ENCODE data around the gene CTNNA3.

The CTNNA3 gene

DNA sequence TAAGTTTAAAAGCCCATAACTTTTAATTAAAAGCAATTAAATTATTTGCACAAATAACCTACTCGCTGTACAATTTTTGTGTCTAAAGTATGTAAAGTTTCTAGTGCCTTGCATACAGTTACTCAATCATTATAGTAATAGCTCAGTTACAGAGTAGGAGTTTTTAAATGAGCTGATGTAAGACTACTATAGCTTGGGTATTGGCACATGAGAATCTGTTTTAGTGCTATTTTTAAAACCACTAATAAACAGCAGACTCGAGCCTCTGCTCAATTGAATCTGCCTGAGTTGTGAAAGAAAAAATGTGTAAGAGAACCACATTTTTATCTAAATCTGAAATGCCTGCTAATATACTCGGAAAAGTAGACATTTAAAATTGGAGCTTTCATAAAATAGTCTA, 31.1 kb downstream of the CTNNA3 start:
- DNase-seq: no peak

- DNase-seq: no peak
These were observed 32.4 kb downstream of the CTNNA3 start for GRCh38 chr10:67663449-67664087.

DNA sequence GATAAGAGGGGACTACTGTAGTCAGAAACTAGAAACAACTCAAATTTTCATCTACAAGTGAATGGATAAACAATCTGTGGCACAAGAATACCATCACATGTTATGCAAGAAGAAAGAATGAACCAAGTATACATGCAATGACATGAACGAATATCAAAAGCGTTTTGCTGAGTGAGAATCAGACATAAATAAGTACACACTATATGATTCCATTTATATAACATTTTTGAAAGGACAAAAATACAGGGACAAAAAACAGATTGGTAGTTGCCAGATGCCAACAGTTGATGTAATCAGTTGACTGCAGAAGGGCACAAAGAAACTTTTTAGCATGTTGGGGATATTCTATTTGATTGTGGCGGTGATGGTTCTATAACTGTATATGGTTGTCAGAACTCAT, 33.6 kb downstream of the CTNNA3 start:
- DNase-seq: no peak

DNA sequence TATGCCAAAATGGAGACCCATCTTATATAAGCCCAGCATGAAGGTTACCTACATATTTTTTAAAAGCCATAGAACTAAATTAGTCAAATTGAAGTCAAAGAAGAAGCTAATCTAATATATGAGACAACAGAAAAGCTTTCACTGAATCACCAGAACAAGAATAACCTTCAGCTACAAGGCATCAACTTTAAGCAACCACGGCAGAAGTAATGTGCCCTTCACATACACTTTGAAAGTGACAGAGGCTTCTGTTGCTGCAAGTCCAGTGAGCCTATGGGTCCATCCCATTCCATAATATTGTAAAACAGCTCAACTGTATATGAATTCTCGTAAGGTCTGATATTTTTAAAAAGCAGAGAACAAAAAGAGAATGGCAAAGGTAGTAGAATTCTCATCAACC, 36.5 kb downstream of the CTNNA3 start:
- DNase-seq: no peak

- no peak for DNase-seq
These were observed 38.2 kb downstream of the CTNNA3 start for GRCh38 chr10:67657775-67658174.

DNA sequence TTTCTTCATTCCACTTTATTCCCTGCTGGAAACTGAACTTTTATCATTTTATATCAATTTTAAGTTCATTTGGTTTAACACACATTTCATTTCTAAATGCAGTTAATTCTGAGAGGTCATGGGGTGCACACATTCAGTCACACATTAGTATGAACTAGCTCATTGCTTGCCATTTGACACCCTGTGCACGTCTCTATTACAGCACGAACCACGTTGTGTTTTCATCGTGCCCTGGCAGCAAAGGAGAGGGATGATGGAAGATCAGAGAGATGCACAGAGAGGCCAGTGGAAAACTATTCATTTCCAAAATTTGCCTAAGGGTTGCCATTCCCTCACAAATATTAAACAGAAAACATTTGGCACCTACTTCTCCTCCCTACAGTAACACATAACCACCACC, 45.4 kb downstream of the CTNNA3 start:
- no peak for DNase-seq

DNA sequence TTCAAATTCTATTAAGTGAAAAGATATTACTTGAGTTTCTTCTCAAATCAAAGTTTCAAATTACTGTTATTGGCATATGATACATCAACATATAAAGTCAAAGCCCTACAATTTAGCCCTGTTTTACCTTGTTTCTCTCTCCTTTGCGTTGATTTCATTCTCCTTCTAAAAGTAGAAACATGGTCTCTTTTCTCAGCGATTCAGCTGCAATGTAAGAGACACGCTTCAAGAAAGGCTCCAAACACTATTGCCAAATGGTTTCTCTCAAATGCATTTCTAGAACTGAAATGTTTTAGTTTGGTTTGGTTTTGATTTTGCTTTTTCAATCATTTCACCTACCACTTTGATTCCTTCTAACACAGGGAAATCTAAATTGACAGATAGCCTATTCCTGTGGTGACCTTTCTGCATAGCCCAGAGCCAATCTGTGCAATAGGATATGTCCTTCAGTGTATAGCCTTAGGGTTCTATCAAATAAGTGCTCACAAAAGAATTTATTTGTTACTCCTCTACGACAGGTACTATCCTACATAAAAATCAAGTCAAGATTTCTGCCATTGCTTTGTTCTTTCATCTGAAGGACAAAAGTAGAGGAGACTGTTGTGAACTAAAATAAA, 47.3 kb downstream of the CTNNA3 start:
- no peak for DNase-seq

GRCh38 chr10:67630904-67631303, 65.1 kb downstream of the CTNNA3 start:
- no peak for DNase-seq

- DNase-seq: no peak
These were observed 66.5 kb downstream of the CTNNA3 start for GRCh38 chr10:67629461-67629971.

- DNase-seq: no peak
These were observed 73.0 kb downstream of the CTNNA3 start for GRCh38 chr10:67622984-67623383.

DNA sequence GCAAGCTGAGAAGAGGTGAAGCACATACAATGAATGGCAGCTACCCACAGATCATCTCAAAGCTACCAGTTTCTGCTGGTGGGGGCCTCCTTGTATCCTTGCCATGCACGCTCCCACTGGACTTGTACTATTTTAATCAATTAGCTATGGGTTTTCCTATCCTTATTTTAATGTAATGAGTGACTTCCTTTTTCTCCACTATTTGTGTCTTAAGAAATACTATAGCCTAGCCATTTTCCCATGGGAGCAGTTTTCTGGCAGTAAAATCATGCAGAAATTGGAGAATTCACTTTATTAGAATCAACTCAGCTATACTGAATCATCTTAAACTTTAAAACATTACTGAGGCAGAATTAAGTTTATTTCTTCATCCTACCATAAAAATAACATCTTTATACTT, 73.5 kb downstream of the CTNNA3 start:
- no peak for DNase-seq

DNA sequence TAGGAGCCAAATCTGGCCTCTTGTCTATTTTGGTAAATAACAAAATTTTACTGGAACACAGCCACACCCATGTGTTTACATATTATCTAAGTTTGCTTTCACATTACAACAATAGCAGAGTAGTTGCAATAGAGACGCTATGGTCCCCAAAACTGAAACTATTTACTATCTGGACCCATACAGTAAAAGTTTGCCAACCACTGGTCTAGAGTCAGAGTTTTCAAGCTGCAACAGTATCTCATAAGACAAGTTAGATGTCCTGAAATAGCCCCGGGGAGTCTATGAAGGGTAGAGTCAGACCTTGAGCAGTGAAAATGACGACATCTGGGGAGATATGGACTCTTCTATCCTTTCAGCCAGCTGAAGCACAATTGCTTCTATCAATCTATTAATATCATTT, 74.2 kb downstream of the CTNNA3 start:
- no peak for DNase-seq

DNA sequence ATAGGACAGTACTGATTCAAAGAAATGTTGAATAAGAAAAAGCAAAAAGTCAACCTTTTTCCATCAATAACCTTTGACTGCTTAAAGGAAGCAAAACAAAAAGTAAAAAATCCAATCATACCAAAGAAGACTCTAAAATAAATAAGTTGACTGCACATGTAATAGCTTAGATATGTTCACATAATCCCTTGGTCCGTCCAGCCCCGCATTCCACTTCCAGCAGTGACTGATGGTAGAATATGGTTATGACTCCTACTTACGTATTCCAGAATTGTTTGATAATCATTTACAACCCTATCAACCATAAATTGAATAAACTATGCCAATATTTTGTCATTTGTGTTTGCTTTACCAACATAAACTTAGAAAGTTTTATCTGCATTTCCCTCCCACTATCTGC, 77.9 kb downstream of the CTNNA3 start:
- no peak for DNase-seq

- no peak for DNase-seq
These were observed 83.1 kb downstream of the CTNNA3 start for GRCh38 chr10:67612577-67613537.

GRCh38 chr10:67612176-67612575, 83.8 kb downstream of the CTNNA3 start:
- no peak for DNase-seq

DNA sequence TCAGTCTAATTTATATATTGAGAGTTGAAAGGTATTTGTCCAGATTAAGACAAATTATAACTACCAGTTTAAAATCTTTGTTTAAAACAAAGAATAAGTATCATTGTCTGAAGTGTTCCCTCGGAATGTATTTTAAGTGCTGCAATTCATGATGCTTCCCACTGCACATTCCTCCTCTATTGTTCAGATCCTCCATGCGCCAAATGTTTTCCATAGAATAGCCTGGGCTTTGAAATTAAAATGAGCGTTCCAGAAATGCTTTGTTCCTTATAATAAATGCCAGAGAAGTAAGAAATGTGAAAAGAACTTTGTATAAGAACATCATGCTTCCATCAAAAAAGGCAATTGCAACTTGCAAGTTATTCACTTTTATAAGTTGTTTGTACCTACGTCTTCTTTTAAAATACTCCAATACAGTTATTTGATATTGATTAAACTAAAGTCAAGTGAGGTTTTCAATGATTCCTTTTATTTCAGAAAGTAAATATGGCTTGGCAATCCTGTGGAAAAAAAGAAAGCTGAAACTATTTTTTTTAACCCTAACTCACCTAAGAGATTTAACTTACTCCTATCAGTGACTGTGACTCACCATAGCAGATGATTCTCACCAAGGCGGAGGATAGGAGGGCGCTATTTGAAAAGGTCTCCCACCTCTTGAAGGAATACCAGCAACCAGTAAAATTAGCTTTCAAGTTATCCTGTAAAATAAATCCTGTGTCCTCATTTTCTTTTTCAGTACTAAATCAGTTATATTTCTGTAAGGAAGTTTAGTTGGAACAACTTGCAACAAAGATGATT, 85.8 kb downstream of the CTNNA3 start:
- DNase-seq: no peak

DNA sequence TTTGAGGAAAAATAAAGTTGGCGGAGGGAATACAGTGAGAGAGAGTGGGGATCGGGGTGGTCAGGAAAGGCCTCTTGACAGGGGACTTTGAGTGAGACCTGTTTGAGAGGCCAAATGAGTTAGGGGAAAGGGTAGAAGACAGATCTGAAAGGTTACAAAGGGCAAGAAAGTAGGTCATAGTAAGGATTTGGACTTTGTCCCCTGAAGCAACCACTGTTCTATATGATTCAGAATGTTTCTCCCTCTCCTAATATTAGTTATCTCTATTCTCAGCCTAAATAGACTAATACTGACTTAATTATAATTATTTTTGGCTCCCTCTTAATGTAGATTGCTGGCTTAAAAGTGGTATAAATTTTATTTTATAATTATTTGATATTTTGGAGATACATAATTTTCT, 88.0 kb downstream of the CTNNA3 start:
- DNase-seq: no peak

- no peak for DNase-seq
These were observed 88.5 kb downstream of the CTNNA3 start for GRCh38 chr10:67607472-67607871.

DNA sequence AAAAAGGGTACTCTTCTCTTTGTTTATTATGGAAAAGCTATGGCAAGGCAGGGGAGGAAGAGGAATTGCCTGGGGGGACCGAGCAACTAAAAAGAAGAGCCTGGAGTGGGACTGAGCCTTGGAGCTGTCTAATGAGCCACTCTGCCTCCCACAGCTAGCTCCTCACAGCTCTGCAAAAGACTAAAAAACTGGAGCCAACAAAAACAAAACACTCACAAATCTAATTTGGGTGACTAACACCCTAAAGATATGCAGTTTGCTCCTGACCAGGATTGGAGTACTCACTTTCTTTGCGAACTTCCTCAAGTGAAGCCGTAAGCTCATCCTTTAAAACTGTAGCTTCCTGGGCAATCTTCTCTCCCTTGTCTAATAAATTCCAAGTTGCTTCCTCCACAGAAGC, 89.4 kb downstream of the CTNNA3 start:
- DNase-seq: no peak

GRCh38 chr10:67603701-67604100, 92.3 kb downstream of the CTNNA3 start:
- DNase-seq: no peak

DNA sequence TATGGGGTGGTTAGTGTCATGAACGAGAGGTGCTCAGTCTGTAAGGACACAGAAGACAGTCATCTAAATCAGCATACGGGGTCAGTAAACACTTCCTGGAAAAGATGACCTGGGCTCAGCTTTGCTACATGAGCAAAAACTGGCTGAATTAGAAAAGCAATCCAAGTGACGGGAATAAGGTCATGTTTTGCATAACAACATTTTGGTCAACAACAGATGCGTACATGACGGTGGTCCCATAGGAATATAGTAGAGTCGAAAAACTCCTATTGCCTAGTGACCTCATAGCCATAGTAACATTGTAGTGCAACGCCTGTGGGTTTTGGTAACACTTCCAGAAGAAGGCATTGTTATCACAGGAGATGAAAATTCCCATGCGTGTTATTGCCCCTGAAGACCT, 92.9 kb downstream of the CTNNA3 start:
- DNase-seq: no peak

DNA sequence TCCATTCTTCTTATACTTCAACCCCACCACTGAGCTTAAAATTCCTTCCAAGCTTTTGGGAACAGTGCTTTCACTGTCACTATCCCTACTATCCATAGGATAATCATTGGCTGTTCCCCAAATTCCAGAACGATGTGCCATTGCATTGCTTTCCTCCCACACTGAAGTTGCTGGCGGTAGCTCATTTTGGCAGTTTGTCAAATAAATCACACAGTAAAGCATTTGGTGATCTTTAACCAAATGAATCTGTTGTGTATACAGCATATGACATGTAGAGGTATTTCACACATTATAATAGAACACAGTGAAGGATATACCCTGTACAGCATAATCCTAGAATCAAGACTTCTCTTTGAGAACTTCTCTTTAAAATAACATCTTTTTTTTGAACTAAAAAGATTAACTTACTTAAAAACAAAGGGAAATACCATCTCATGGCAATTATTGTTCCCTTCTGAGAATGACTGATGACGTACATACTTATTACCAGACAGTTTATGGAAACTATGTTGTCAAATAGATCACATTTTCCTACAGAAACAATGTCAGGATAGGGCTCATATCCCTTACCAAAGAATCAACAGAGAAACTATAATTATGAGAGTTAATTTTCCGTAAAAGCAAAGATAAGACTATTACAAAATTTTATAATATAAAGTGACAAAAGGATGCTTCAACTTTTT, 93.6 kb downstream of the CTNNA3 start:
- DNase-seq: no peak
